Endothelial cell (in vitro differentiated cells): ENCODE results near the gene PTPRM. TPM values are rescaled to one million over a fixed set of nuclear protein-coding genes. Genes with fewer than 3 reads are reported as not detected.
A peak's percentile ranks its signal among the peaks of the same experiment; 100 is the strongest.

ENCODE experiments used
- DNase-seq: peaks from one replicate; pipeline ENCODE4 v3.0.0; 2021; ENCODE audit warnings: low spot score
- H3K27ac Mint-ChIP-seq: one replicate; pipeline ENCODE4 v1.8.0; 2021; ENCODE audit warnings: mixed read lengths, inconsistent platforms; ENCODE audit not compliant: unreplicated experiment
- H3K27me3 Mint-ChIP-seq: one replicate; pipeline ENCODE4 v1.8.0; 2021; ENCODE audit warnings: mild to moderate bottlenecking, moderate library complexity, mixed read lengths, inconsistent platforms; ENCODE audit not compliant: unreplicated experiment
- H3K36me3 Mint-ChIP-seq: one replicate; pipeline ENCODE4 v1.8.0; 2021; ENCODE audit warnings: mild to moderate bottlenecking, low read depth, mixed read lengths, inconsistent platforms; ENCODE audit not compliant: unreplicated experiment
- H3K4me1 Mint-ChIP-seq: one replicate; pipeline ENCODE4 v1.8.0; 2021; ENCODE audit warnings: mild to moderate bottlenecking, mixed read lengths, inconsistent platforms; ENCODE audit not compliant: unreplicated experiment
- H3K4me3 Mint-ChIP-seq: one replicate; pipeline ENCODE4 v1.8.0; 2021; ENCODE audit warnings: mild to moderate bottlenecking, mixed read lengths, inconsistent platforms; ENCODE audit not compliant: unreplicated experiment
- H3K9me3 Mint-ChIP-seq: one replicate; pipeline ENCODE4 v1.8.0; 2021; ENCODE audit warnings: mixed read lengths, inconsistent platforms; ENCODE audit not compliant: unreplicated experiment
- total RNA-seq: library from RNA; stranded (reverse); fragmentation: NEBNext Ultra II Directional; extraction: Animal tissue kit (Norgen Biotek cat#: 25700); gene quantifications from one replicate; pipeline ENCODE4 v1.2.1, GENCODE V29; 2021; ENCODE audit not compliant: unreplicated experiment
- TF ChIP-seq, protein P1 (sequence below): fragments of 200-600 bp; sonication (generic); IDR thresholded peaks from one replicate; pipeline ENCODE4 v1.5.0; 2021; ENCODE audit warnings: antibody characterized with exemption; ENCODE audit not compliant: unreplicated experiment

The PTPRM gene
- total RNA-seq, 1 donor from 2014 or later, result 284 TPM

DNA sequence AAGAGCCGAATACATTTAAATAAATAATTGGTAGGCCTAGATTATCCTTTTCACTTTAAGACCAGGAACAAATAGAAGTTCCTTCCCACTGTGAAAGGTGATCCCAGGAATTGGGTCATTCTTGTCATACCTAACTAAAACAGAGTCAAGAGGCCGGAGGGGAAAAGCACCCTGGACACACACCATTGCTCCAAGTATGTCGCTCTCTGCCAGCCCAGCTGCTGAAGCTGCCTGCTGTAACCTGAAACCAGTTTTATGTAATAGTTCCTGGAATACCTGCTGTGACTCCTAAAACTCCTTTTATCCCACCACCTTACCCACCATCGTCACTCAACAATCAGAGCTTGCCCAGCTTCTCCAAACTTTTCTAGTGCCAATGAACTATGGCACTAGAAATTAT lies 217.1 kb downstream of the PTPRM start:
- Mint-ChIP-seq H3K4me3 (no peak overlapping the region), H3K27ac (peak overlapping the region; percentile 6), H3K36me3 (no peaks in the 10 kb centered on the region), H3K9me3 (no peaks in the 10 kb centered on the region), H3K27me3 (peaks cover 1% of the 10 kb centered on the region), H3K4me1 (peaks cover 18% of the 10 kb centered on the region)
- TF ChIP-seq, protein P1, sequence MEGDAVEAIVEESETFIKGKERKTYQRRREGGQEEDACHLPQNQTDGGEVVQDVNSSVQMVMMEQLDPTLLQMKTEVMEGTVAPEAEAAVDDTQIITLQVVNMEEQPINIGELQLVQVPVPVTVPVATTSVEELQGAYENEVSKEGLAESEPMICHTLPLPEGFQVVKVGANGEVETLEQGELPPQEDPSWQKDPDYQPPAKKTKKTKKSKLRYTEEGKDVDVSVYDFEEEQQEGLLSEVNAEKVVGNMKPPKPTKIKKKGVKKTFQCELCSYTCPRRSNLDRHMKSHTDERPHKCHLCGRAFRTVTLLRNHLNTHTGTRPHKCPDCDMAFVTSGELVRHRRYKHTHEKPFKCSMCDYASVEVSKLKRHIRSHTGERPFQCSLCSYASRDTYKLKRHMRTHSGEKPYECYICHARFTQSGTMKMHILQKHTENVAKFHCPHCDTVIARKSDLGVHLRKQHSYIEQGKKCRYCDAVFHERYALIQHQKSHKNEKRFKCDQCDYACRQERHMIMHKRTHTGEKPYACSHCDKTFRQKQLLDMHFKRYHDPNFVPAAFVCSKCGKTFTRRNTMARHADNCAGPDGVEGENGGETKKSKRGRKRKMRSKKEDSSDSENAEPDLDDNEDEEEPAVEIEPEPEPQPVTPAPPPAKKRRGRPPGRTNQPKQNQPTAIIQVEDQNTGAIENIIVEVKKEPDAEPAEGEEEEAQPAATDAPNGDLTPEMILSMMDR, result no peak
- DNase-seq, result no peak

DNA sequence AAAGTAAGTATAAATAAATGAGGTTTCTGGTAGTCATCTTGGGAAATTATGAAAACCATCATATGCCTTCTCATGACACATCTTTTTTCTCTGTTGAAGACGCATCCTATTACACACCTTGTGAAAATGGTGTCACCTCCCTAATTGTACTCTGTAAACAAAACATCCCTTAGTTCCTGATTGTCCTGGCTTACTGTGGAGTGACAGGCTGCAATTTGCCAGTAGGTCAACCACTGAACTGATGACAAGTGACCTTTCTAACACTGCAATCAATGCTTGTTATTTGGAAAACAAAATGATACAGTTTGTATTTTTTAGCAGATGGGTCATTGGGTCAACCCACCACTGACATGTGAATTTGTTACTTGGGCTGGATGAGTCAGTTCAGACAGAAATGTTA lies 219.5 kb downstream of the PTPRM start:
- TF ChIP-seq, protein P1, result no peak
- Mint-ChIP-seq H3K36me3 (no peaks in the 10 kb centered on the region), H3K27ac (no peak overlapping the region), H3K27me3 (peaks cover 1% of the 10 kb centered on the region), H3K4me1 (peaks cover 29% of the 10 kb centered on the region), H3K9me3 (no peaks in the 10 kb centered on the region), H3K4me3 (no peak overlapping the region)
- no peak for DNase-seq

DNA sequence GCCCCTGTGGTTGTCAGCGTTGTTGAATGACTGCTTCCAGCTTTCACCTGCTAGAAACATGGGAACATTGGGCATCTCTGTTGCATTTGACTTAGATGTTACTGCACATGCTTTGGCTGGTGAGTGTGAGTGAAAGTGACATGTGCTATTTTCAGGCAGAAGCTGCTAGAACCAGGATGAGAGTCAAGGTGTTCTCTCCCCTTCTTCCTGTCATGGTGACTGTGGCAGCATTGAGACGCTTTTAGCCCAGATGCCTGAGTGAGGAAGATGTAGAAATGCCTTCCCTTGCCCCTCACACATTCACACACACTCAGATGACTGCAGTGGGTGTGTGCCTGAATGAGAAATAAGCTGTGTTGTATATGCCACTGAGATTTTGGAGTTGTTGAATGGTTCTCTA lies 220.2 kb downstream of the PTPRM start:
- peaks cover 26% of the 10 kb centered on the region for H3K4me1 Mint-ChIP-seq
- H3K27me3 Mint-ChIP-seq, result peaks cover 1% of the 10 kb centered on the region
- no peak overlapping the region for H3K4me3 Mint-ChIP-seq
- H3K36me3 Mint-ChIP-seq, result no peaks in the 10 kb centered on the region
- no peak for DNase-seq
- no peak overlapping the region for H3K27ac Mint-ChIP-seq
- no peaks in the 10 kb centered on the region for H3K9me3 Mint-ChIP-seq
- TF ChIP-seq, protein P1, result no peak

DNA sequence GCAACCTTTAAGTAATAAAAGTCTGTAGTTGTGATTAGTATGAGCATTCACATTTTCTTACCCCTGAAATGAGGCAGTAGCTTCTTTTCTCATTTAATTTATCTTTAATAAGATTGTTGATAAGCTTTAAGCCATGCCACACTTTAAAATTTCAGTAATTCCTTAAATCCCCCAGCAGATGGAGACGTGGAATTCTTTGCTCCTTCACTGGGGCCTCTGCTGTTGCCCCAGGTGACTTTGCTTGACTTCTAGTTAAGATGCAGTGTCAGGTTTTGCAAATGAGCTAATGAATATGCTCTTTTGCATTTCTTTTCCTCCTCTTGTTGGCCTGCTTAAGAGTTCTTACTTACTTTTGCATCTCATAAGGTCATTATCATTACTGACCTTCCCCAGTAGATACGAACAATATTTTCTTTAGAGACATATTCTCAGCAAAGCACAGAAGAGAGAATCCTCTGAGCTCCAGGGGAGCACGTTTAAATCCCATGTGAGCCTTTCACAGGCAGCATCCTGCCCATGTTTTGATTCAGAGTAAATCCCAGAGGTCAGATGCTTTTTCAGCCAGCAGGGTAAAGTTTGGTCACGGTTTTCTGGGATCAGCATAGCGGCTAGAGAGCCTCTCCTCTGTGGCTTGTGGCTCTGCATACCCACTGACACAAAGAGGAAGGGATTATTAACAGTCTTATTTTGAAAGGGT lies 222.9 kb downstream of the PTPRM start:
- H3K27ac Mint-ChIP-seq, result peak overlapping the region; percentile 3
- peaks cover 2% of the 10 kb centered on the region for H3K27me3 Mint-ChIP-seq
- no peaks in the 10 kb centered on the region for H3K36me3 Mint-ChIP-seq
- peaks cover 21% of the 10 kb centered on the region for H3K4me1 Mint-ChIP-seq
- peak; percentile 33 for DNase-seq
- H3K9me3 Mint-ChIP-seq, result no peaks in the 10 kb centered on the region
- TF ChIP-seq, protein P1, result peak; percentile 74
- no peak overlapping the region for H3K4me3 Mint-ChIP-seq

DNA sequence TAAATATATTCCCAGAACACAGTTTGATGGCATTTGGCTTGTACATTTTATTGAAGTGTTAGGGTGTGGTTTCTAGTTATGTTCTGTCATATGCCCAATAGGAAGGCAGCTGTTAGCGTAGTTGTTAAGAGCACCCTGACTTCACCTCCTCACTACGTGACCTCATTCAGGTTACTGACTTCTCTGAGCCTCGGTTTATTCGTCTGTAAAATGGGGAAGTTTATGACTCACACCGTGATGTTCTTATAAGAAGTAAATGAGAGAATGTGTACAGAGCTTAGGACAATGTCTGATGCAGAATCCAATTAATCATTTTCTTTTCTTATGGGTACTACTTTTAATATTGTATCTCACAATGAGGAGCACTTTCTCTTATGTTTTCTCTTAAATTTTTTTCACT lies 226.0 kb downstream of the PTPRM start:
- no peak overlapping the region for H3K27ac Mint-ChIP-seq
- H3K36me3 Mint-ChIP-seq, result no peaks in the 10 kb centered on the region
- no peaks in the 10 kb centered on the region for H3K9me3 Mint-ChIP-seq
- peaks cover 5% of the 10 kb centered on the region for H3K27me3 Mint-ChIP-seq
- H3K4me3 Mint-ChIP-seq, result no peak overlapping the region
- peaks cover 11% of the 10 kb centered on the region for H3K4me1 Mint-ChIP-seq
- TF ChIP-seq, protein P1, result no peak
- no peak for DNase-seq
